NCI-H2227 (cell line): Measurements from ENCODE around the gene TBX6.

ENCODE experiments used
- DNase-seq: peaks from one replicate; lab custom pipeline; 2025; ENCODE audit not compliant: unreplicated experiment; lab: John Stamatoyannopoulos, UW

TBX6 gene

DNA sequence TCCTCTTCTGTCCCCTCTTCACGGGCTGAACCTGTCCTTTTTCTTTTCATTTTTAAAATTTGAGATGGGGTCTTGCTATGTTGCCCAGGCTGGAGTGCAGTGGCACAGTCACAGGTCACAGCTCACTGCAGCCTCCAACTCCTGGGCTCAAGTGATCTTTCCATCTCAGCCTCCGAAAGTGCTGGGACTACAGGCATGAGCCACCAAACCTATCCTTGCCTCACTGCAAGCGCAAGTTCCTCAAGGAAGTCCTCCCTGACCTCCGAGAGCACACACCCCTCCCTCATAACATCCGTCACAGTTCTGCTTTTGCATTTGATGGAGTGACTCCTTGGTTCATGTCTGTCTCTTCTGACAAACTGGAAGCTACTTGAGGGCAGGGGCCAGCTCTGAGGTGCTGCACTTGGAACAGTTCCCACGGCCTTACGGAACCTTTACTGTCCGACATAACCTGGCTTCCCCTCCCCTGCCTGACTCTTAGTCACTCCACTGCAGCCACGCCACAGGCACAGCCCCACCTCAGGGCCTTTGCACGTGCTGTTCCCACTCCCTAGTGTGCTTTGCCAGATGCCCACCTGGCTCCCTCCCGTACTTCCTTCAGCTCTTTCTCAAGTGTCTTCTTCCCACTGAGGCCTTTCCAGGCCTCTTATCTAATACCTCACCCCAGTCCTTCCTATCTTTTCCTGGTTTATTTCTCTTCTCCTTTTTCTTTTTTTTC lies 4.4 kb downstream of the TBX6 start:
- DNase-seq, result no peak

DNA sequence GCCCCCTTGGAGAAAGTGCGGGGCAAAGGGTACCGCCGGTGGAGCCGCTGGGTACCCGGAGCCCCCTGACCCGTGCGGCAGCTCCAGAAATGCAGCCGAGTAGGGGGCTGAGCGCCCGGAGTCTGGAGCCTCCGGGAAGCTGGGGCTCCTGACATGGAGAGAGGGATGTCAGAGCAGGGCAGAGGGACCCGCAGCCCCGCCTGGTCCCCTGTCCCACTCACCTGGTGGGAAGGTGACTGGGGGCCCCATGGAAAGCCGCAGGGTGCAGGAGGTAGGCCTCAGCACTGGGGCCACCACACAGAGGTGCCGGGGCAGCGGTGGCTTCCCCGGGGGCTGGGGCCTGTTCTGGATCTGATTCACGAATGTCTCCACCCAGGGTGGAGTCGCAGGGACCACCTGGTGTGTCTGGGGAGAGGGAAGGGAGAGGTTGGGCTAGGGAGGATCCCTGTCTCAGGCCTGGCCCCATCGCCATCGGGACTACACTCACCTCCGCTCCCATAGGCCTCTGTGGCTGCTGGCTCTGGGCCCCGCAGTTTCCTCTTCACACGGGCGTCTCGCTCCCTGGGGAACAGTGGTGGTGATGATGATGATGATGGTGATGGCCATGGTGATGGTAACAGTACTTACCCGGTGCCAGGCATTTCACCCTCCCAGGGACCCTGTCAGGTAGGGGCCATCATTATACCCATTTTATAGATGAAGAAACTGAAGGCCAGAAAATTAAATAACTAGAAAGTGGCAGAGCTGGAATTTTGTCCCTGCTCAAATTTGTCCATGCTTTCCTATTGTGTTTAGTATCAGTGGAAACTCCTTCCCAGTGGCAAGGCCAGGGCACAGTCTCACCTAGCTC lies 5.2 kb downstream of the TBX6 start:
- DNase-seq, result no peak

DNA sequence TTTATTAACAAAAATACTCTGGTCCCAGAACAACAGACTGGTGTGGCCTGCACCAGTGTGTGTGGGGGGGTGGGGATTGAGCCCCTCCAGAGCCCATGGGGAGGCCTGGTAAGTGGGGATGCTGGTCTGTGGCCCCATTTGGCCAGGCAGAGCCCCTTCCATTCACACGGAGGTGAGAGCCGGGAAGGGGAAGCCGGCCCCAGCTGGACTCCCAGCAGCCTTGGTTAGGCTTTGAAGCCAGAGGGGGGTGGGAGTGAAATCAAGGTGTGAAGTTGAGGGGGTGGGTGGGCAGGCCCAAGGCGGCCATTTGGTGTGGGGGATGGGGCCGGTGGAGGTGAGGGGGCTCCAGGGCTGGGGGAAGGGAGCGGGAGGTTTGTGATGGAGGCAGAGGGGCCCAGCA lies 5.9 kb downstream of the TBX6 start:
- no peak for DNase-seq

DNA sequence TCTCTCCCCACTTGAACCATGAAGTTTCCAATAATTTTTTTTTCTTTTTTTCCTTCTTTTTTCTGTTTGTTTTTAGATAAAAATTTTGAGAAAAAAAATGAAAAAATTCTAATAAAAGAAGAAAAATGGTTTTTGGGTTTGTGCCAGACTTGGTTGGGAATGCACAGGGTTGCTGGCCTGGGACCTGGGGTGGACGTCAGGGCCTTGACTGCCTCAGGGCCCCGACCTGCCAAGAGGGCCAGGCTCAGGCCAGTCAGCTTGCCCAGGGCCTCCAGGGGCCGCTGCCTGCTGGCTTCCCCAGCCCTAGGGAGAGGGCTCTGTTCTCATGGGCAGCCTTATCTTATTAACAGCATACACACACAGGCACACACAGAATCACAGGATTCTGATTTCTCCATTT lies 6.5 kb downstream of the TBX6 start:
- DNase-seq, result no peak

DNA sequence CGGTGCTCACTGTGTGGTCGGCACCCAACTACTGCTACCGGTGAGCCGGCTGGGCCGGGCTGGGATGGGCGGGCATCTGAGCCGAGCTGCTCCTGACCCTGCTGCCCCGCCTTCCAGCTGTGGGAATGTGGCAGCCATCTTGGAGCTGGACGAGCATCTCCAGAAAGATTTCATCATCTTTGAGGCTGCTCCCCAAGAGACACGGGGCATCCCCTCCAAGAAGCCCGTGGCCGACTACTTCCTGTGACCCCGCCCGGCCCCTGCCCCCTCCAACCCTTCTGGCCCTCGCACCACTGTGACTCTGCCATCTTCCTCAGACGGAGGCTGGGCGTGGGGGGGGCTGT lies 6.9 kb downstream of the TBX6 start:
- DNase-seq, result no peak

DNA sequence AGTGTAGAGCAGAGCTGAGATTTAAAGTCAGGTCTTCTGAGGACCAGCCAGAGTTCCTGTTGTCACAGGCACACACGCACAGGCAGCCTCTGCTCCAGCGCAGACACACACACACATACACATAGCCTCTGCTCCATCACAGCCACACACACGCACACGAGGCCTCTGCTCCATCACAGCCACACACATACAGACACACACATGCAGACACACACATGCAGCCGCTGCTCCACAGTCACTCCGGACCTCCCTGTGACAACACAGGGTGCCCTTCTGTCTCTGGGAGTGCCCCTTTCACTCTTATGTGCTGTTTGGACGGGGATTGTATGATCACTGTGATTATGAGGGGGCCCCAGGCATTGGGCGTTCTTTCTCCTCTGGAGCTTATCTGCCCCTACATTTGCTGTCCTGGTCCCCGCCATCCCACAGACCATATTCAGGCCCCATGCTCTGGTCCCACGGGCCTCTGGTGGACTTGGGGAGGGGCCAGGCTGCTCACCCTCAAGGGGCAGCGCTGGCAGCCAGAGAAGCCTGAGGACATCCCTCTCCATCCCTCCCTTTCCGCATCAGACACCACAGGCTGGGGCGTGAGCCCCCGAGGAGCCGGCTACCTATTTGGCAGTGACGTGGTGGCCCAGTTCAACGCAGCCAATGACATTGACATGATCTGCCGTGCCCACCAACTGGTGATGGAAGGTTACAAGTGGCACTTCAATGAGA lies 7.5 kb downstream of the TBX6 start:
- DNase-seq, result no peak

DNA sequence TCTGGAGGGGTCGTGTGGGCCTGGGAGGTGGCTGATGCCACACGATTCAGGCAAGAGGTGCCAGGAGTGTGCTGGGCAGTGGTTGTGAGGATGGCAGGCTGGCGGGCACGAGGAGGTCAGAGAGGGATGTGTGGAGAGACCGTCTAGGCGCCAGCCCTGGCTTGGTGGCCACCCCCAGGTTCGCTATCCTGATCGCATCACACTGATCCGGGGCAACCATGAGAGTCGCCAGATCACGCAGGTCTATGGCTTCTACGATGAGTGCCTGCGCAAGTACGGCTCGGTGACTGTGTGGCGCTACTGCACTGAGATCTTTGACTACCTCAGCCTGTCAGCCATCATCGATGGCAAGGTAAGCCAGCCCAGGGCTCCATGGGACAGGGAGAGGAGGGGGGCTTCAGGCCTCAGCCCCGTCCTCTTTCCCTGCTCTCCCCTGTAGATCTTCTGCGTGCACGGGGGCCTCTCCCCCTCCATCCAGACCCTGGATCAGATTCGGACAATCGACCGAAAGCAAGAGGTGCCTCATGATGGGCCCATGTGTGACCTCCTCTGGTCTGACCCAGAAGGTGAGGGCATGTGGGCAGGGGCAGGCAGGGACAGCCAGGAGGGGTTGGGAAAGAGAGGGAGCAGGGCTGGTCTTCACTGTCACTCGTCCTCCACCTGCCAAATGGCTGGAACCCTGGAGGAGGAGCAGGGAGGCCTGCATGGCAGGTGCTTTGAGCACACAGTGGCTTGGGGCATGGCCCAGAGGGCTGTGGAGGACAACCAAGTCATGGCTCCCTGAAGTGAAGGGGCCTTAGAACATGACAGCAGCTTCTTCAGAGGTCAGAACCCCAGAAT lies 8.3 kb downstream of the TBX6 start:
- DNase-seq, result no peak

DNA sequence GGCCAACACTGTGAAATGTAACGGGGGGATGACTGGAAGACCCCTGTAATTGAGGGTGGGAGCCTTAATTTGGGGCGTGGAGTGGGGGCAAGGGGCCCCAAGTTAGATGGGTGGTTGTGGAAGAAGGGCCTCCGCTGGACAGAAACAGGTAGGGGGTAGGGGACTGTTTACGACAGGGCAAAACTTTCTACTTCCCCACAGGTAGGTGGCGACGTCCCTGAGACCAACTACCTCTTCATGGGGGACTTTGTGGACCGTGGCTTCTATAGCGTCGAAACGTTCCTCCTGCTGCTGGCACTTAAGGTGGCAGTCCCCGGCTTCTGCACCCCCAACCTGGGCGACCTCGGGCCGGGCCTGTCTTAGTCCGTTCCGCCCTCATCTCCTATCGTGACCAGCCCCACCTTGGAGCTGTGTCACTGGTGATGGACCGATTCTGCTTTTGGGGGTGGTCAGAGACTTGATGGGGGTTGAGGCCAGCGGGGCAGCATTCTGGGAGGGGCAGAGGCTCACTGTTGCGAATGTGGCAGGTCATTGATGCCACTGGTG lies 9.1 kb downstream of the TBX6 start:
- DNase-seq, result no peak

DNA sequence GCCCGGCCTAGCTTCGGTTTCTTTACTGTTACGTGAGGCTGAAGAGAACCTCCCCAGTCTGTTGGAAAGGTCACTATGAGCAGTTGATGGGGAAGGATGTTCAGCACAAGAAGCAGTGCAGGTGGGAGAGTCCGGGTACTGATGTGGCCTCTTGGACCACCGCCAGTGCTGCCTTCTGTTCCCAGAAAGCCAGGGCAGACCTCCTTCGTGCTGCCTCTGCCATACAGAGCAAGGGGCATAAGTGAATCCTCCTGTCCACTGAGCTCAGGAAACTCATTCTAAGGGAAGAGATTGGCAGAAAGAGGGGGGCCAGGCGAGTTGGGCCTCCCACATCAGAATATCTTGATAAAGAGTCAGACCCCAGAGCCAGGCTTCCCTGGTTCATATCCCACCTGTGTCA lies 12.2 kb downstream of the TBX6 start:
- DNase-seq, result no peak

DNA sequence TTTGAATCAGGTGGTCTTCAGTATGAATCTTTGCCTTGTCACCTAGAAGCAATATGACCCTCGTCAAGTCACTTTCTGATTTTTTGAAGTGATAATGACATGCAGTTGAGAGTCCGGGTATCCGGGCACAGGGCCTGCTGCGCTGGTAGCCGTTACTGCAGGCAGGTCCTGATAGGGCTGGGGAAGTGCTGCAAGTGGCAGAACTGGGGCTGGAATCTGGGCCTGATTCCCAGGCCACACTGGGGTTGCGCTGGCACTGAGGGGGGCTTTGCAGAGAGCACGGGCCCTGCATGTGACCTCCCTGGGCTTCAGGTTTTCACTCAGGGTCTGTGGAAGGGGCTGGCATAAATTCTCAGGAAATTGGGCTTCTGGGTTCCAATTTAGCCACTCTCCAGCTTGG lies 13.0 kb downstream of the TBX6 start:
- DNase-seq, result no peak

DNA sequence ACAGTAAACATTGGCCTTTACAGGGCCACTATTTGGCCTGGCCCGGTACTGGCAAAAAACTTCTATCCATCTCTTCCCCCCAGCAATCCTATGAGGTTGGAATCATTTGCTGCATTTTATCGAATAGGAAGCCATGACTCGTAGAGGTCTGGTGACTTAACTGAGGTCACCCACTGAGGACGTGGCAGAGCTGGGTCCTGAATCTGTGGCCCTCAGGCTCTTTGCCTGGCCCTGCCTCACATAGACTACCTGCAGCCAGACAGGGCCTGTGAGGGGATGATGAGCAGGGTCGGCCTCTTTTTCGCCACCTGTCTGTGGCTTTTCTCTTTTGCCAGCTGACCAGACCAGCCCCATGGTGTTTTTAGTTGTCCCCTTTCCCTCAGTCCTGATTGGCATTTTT lies 14.1 kb downstream of the TBX6 start:
- DNase-seq, result no peak

DNA sequence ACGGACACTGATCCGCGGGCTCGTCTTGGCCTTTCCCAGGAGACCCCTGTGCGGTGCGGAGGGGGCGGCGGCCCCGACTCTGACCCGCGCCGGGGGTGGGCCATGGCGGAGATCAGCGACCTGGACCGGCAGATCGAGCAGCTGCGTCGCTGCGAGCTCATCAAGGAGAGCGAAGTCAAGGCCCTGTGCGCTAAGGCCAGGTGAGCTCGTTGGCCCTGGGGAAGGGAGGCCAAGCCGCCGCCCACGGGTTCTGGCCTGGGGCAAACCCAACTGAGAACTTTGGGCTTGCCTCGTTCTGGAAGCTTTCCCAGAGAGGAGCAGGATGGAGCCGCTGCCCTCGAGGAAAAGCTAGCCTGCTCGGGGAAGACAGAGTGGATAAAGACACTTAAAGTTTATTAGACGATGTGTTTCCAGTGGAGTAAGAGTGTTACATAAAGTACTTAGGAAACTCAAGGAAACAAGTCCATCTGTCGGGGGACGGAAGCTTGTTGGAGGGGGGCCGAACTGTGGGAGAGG lies 15.4 kb downstream of the TBX6 start:
- DNase-seq, result no peak

DNA sequence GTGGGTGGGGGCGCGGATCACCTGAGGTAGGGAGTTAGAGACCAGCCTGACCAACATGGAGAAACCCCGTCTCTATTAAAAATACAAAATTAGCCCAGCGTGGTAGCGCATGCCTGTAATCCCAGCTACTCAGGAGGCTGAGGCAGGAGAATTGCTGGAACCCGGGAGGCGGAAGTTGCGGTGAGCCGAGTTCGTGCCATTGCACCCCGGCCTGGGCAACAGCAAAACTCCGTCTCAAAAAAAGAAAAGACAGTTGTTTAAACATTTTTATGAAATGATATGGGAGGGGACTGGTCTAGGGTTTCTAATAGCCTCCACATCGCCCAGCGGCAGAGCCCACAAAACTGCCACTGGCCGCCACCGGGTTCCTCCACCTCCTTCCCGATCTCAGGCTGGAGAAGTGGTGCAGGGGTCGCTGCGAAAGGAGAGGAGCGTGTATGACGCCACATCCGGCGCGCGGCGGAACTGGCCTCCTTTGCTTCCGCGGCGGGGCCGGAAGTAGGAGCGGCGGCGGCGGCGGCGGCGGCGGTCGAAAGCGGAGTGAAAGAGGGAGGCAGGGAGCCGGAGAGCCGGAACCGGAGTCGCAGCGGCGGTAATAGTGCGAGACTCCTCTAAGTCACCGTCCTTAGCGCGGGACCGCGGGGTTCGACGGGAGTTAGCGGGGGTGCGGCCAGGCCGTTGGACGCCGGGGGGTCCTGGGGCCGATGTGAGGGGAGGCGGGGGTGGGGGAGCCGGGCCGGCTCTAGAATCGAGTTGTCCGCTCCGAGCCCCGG lies 16.0 kb downstream of the TBX6 start, which contains the start of gene PPP4C:
PPP4C (plus strand) TSS at position 492 of the 773 bp plus-strand sequence. CDS start 384 bp downstream, outside the sequence.
- DNase-seq, result peak; percentile 92

DNA sequence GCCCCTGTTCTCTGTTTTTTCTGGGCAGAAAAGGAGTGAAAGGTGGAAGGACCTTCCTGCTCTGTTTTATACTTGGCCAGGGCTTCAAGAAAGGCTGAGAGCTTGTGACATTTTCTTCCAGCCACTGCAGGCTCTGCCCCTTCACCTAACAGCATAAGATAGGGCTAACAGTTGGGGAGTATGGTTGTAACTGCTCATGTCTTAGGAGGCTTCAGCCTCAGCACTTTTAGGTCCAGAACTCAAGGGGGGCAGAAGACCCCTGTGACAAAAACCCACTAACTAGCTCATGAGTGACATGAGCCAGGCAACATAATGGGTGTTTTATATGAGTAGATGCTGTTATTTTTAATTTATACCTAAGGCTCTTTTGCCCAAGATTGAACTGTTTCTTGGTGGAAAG lies 21.2 kb downstream of the TBX6 start:
- DNase-seq, result no peak

DNA sequence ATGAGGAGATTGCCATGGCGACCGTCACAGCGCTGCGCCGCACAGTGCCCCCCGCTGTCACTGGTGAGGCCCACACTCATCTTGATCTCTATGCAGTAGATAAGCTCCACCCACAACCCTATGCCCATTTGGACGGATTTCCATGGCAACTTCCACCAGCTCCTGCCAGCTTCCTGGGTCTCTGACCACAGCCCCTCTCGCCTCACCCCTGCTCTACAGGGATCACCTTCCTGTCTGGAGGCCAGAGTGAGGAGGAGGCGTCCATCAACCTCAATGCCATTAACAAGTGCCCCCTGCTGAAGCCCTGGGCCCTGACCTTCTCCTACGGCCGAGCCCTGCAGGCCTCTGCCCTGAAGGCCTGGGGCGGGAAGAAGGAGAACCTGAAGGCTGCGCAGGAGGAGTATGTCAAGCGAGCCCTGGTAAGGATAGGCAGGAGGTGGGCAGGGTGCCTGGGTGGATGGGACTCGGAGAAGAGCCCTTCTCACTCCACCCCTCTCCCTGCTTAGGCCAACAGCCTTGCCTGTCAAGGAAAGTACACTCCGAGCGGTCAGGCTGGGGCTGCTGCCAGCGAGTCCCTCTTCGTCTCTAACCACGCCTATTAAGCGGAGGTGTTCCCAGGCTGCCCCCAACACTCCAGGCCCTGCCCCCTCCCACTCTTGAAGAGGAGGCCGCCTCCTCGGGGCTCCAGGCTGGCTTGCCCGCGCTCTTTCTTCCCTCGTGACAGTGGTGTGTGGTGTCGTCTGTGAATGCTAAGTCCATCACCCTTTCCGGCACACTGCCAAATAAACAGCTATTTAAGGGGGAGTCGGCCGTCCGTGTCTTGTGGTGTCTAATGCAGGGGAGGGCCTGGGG lies 21.9 kb downstream of the TBX6 start:
- peak; percentile 85 for DNase-seq

DNA sequence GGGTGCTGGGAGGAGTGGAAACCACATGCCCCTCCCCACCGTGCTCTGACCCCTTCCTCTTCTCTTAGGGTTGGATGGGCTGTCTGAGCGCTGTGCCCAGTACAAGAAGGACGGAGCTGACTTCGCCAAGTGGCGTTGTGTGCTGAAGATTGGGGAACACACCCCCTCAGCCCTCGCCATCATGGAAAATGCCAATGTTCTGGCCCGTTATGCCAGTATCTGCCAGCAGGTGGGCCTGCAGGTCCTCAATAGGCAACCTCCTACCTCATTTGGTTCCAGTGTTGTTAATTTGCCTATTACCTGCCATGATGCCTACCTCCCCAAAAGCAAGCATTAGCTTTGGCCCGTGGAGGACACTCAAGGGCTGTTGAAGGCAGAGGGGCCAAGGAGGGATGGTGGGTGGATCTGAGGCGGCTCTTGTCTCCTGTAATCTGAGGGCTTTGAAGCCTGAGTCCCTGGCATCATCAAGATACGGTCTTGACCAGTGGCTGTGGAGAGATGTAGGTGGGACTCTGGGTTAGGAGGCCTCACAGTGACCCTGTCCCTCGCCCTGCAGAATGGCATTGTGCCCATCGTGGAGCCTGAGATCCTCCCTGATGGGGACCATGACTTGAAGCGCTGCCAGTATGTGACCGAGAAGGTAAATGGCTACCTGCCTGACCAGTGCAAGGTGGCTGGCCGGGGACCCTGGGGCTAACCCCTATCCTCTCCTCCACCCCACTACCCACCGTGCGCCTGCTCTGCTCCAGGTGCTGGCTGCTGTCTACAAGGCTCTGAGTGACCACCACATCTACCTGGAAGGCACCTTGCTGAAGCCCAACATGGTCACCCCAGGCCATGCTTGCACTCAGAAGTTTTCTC lies 22.7 kb downstream of the TBX6 start:
- peak; percentile 54 for DNase-seq

DNA sequence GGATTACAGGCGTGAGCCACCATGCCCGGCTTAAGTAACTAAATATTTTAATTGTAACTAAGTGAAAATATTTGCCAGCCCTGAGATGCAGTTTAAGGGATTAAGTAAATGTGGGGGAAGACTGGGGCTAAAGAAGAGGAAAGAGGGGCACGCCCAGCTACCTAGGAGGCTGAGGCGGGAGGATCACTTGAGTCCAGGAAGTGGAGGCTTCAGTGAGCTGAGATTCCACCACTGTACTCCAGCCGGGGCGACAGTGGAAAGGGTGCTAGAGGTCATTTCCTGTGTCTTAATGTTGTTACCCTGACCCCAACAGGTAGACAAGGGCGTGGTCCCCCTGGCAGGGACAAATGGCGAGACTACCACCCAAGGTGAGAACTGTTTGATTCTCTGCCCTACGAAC lies 23.4 kb downstream of the TBX6 start:
- DNase-seq, result no peak

DNA sequence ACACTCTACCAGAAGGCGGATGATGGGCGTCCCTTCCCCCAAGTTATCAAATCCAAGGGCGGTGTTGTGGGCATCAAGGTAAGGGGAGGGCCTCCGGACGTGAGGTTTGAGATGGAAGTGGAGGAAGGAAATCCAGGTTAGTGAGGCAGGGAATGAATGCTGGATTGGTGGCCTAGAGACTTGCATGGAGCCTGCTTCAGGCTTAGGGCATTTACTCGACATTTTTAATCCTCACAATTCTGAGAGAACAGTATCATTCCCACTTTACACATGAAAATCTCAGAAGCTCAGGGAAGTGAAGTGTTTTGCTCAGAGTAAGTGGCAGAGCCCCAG lies 24.2 kb downstream of the TBX6 start:
- DNase-seq, result no peak
